MCF 10A (cell line): ENCODE measurements around the gene MTHFD1L. TPM values are rescaled to one million over a fixed set of nuclear protein-coding genes. Genes with fewer than 3 reads are reported as not detected.

Source experiments
- BruUV-seq: library from RNA; stranded (reverse); fragments of 400-500 nt; replicated peaks from 2 replicates; lab custom pipeline; 2021; lab: Mats Ljungman, UMichigan
- CTCF ChIA-PET: fragments of 300-600 bp; sonication (Branson Sonifier 250); formaldehyde crosslinking; extraction: SDS; loops from one replicate; lab custom pipeline; 2021; ENCODE audit warnings: antibody characterized with exemption, inconsistent platforms; lab: Yijun Ruan, JAX
- POLR2A ChIA-PET: fragments of 300-600, 350-650 bp; sonication (Branson Sonifier 250); formaldehyde crosslinking; extraction: SDS; loops from one replicate; lab custom pipeline; 2020; ENCODE audit warnings: antibody characterized with exemption, inconsistent platforms; lab: Yijun Ruan, JAX
- DNase-seq: peaks from one replicate; pipeline ENCODE4 v3.0.0-alpha.2; 2018; ENCODE audit not compliant: unreplicated experiment
- H3K27ac Mint-ChIP-seq: one replicate; pipeline ENCODE4 v1.8.0; 2022; ENCODE audit warnings: mild to moderate bottlenecking, low read depth, mixed read lengths; ENCODE audit not compliant: unreplicated experiment
- H3K27me3 Mint-ChIP-seq: one replicate; pipeline ENCODE4 v1.8.0; 2022; ENCODE audit warnings: mixed read lengths; ENCODE audit not compliant: insufficient read depth, unreplicated experiment
- H3K36me3 Mint-ChIP-seq: one replicate; pipeline ENCODE4 v1.8.0; 2022; ENCODE audit warnings: mild to moderate bottlenecking, moderate library complexity, mixed read lengths; ENCODE audit not compliant: insufficient read depth, unreplicated experiment
- H3K4me1 Mint-ChIP-seq: one replicate; pipeline ENCODE4 v1.8.0; 2022; ENCODE audit warnings: mixed read lengths; ENCODE audit not compliant: insufficient read depth, unreplicated experiment
- H3K4me3 Mint-ChIP-seq: one replicate; pipeline ENCODE4 v1.8.0; 2022; ENCODE audit warnings: mild to moderate bottlenecking, moderate library complexity, mixed read lengths; ENCODE audit not compliant: unreplicated experiment
- H3K9me3 Mint-ChIP-seq: one replicate; pipeline ENCODE4 v1.8.0; 2022; ENCODE audit warnings: mixed read lengths; ENCODE audit not compliant: unreplicated experiment
- CTCF ChIP-seq: fragments of 200-600 bp; IDR thresholded peaks from one replicate; pipeline ENCODE4 v1.8.0; 2022; ENCODE audit warnings: antibody characterized with exemption, mild to moderate bottlenecking; ENCODE audit not compliant: unreplicated experiment
- intact Hi-C: fragments of 100-400 bp; cut with micrococcal nuclease; formaldehyde crosslinking; loops from 2 replicates; pipeline ENCODE4 v1.14.1; 2022
- total RNA-seq: library from RNA; stranded (reverse); gene quantifications from 2 replicates; pipeline ENCODE4 v1.2.3, GENCODE V29; 2022

MTHFD1L gene
- total RNA-seq, 1 experiment from 2014 or later = 110 TPM

- Mint-ChIP-seq H3K27me3 (no peaks in the 10 kb centered on the region), H3K36me3 (peaks cover 58% of the 10 kb centered on the region), H3K4me1 (peaks cover 15% of the 10 kb centered on the region), H3K4me3 (no peak overlapping the region), H3K27ac (peak overlapping the region; percentile 54), H3K9me3 (no peaks in the 10 kb centered on the region)
- CTCF ChIA-PET = no interaction called here
- no peak for DNase-seq
- POLR2A ChIA-PET = interaction anchor here (1.1 to 1.7 kb wide), 2 partner anchors 12 to 40 kb away, joined by 3 read pairs; no protein-coding TSS in a partner anchor
- BruUV-seq = no TSS peak
- intact Hi-C loops = no loop called here
- TF ChIP-seq CTCF = no peak
These were observed 10.3 kb downstream of the MTHFD1L start for GRCh38 chr6:150875841-150876240.

- CTCF ChIA-PET = interaction anchor here (1.1 to 1.4 kb wide), 2 partner anchors 11 to 459 kb away, joined by 7 to 9 read pairs; partner anchors contain the start of gene MTHFD1L
- no peaks in the 10 kb centered on the region for H3K27me3 Mint-ChIP-seq
- intact Hi-C loops = no loop called here
These were observed 11.1 kb downstream of the MTHFD1L start for GRCh38 chr6:150876598-150876997.

GRCh38 chr6:150877928-150878327 lies 12.4 kb downstream of the MTHFD1L start:
- Mint-ChIP-seq H3K4me1 (peaks cover 28% of the 10 kb centered on the region), H3K27ac (no peak overlapping the region), H3K27me3 (no peaks in the 10 kb centered on the region), H3K36me3 (peaks cover 51% of the 10 kb centered on the region), H3K4me3 (no peak overlapping the region), H3K9me3 (no peaks in the 10 kb centered on the region)
- intact Hi-C loops = no loop called here
- DNase-seq = no peak
- POLR2A ChIA-PET = interaction anchor here (2.4 kb wide), 1 partner anchor 11 kb away, joined by 8 read pairs; no protein-coding TSS in a partner anchor
- TF ChIP-seq CTCF = no peak
- CTCF ChIA-PET = interaction anchor here (0.5 to 2.7 kb wide), 6 partner anchors 13 to 836 kb away, joined by 3 to 9 read pairs (median 4); no protein-coding TSS in a partner anchor
- BruUV-seq = no TSS peak

More at GRCh38 chr6:150876598-150876997, 11.1 kb downstream of the MTHFD1L start:
- Mint-ChIP-seq H3K4me3 (no peak overlapping the region), H3K27ac (peak overlapping the region; percentile 54), H3K4me1 (peaks cover 22% of the 10 kb centered on the region), H3K9me3 (no peaks in the 10 kb centered on the region), H3K36me3 (peaks cover 60% of the 10 kb centered on the region)
- BruUV-seq = no TSS peak
- POLR2A ChIA-PET = interaction anchor here (0.5 to 2.4 kb wide), 2 partner anchors 10 to 805 kb away, joined by 3 to 8 read pairs; no protein-coding TSS in a partner anchor
- no peak for TF ChIP-seq CTCF
- peak; percentile 40 for DNase-seq

- peaks cover 28% of the 10 kb centered on the region for H3K4me1 Mint-ChIP-seq
- H3K9me3 Mint-ChIP-seq = no peaks in the 10 kb centered on the region
- no peaks in the 10 kb centered on the region for H3K27me3 Mint-ChIP-seq
- H3K36me3 Mint-ChIP-seq = peaks cover 56% of the 10 kb centered on the region
- no peak for TF ChIP-seq CTCF
- intact Hi-C loops = no loop called here
- no peak overlapping the region for H3K4me3 Mint-ChIP-seq
- CTCF ChIA-PET = interaction anchor here (0.5 to 2.7 kb wide), 3 partner anchors 13 to 836 kb away, joined by 3 to 9 read pairs (median 5); no protein-coding TSS in a partner anchor
- DNase-seq = no peak
- BruUV-seq = no TSS peak
- H3K27ac Mint-ChIP-seq = no peak overlapping the region
- POLR2A ChIA-PET = interaction anchor here (2.4 kb wide), 1 partner anchor 12 kb away, joined by 8 read pairs; no protein-coding TSS in a partner anchor
These were observed 13.1 kb downstream of the MTHFD1L start for GRCh38 chr6:150878347-150879213.
